ENCODE data around the gene CLDN3. TPM values are rescaled to one million over a fixed set of nuclear protein-coding genes. Genes with fewer than 3 reads are reported as not detected.
A peak's percentile ranks its signal among the peaks of the same experiment; 100 is the strongest.

The CLDN3 gene
- total and polyA plus RNA-seq, 7 experiments from 2014 or later = not detected

GRCh38 chr7:73742338-73742752 lies 27.7 kb downstream of the CLDN3 start:
- DNase-seq = no peak
- Mint-ChIP-seq H3K4me3 (no peak overlapping the region), H3K27me3 (peaks cover 0 to 6% (median 0%) of the 10 kb centered on the region in 5 donors), H3K4me1 (peaks cover 0 to 16% (median 7%) of the 10 kb centered on the region in 7 donors), H3K36me3 (no peaks in the 10 kb centered on the region), H3K9me3 (peaks cover 0 to 1% (median 0%) of the 10 kb centered on the region in 11 donors), H3K27ac (no peak overlapping the region)
- POLR2A ChIA-PET = no interaction called here
- no peak overlapping the region for H3K27ac ChIP-seq (ENCODE audit: low read depth, low read length)
- peaks cover 4 to 10% of the 10 kb centered on the region in 2 donors for H3K4me1 ChIP-seq (ENCODE audit: control insufficient read depth in 2 of 2, insufficient read depth in 2 of 2, low read length in 2 of 2)
- ATAC-seq = no peak
- H3K36me3 ChIP-seq (ENCODE audit: control insufficient read depth in 2 of 3, insufficient read depth in 3 of 3, low read length in 3 of 3) = peaks cover 0 to 5% (median 0%) of the 10 kb centered on the region in 3 experiments
- no peak overlapping the region for H3K4me3 ChIP-seq (ENCODE audit: low read length)
- no peaks in the 10 kb centered on the region for H3K9me3 ChIP-seq (ENCODE audit: control insufficient read depth in 2 of 3, low read length in 3 of 3)
- intact Hi-C loops (cut with micrococcal nuclease) = no loop called here
- CTCF ChIA-PET = no interaction called here
- no peaks in the 10 kb centered on the region for H3K27me3 ChIP-seq (ENCODE audit: control insufficient read depth in 2 of 2, insufficient read depth in 2 of 2, low read length in 2 of 2)

- peaks cover 4 to 10% of the 10 kb centered on the region in 2 donors for H3K4me1 ChIP-seq (ENCODE audit: control insufficient read depth in 2 of 2, insufficient read depth in 2 of 2, low read length in 2 of 2)
- Mint-ChIP-seq H3K4me1 (peaks cover 0 to 17% (median 9%) of the 10 kb centered on the region in 7 donors), H3K36me3 (peaks cover 0 to under 1% (median 0%) of the 10 kb centered on the region in 5 donors), H3K4me3 (no peak overlapping the region), H3K9me3 (peaks cover 0 to 1% (median 0%) of the 10 kb centered on the region in 11 donors), H3K27ac (no peak overlapping the region), H3K27me3 (peaks cover 0 to 6% (median 0%) of the 10 kb centered on the region in 5 donors)
- H3K27ac ChIP-seq (ENCODE audit: low read depth, low read length) = no peak overlapping the region
- ATAC-seq (no peak), DNase-seq (no peak)
- CTCF ChIA-PET = no interaction called here
- no peaks in the 10 kb centered on the region for H3K9me3 ChIP-seq (ENCODE audit: control insufficient read depth in 2 of 3, low read length in 3 of 3)
- no peaks in the 10 kb centered on the region for H3K27me3 ChIP-seq (ENCODE audit: control insufficient read depth in 2 of 2, insufficient read depth in 2 of 2, low read length in 2 of 2)
- no peak overlapping the region for H3K4me3 ChIP-seq (ENCODE audit: low read length)
- POLR2A ChIA-PET = no interaction called here
- H3K36me3 ChIP-seq (ENCODE audit: control insufficient read depth in 2 of 3, insufficient read depth in 3 of 3, low read length in 3 of 3) = peaks cover 0 to 13% (median 0%) of the 10 kb centered on the region in 3 experiments
- intact Hi-C loops (cut with micrococcal nuclease) = no loop called here
Measured at GRCh38 chr7:73741600-73741999, 28.5 kb downstream of the CLDN3 start.

DNA sequence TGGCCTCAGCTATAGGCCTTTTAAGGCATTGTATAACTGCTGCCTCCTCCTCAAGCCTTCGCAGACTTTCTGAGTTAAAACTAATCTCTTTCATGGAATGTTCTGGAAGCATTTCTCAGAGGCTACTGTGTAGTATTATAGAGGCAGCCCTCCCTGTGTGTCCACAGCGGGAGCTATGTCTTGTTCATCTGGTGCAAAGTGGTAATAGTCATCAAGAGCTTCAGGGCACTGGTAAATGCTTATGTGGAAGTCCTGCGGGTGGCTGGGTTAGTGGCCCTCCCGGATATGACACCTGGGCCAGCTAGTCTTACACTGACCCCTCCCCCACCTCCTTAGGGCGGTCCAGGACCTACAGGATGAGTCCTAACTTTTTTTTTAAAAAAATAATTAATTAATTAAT lies 29.3 kb downstream of the CLDN3 start:
- peaks cover 0 to 1% (median 0%) of the 10 kb centered on the region in 11 donors for H3K9me3 Mint-ChIP-seq

DNA sequence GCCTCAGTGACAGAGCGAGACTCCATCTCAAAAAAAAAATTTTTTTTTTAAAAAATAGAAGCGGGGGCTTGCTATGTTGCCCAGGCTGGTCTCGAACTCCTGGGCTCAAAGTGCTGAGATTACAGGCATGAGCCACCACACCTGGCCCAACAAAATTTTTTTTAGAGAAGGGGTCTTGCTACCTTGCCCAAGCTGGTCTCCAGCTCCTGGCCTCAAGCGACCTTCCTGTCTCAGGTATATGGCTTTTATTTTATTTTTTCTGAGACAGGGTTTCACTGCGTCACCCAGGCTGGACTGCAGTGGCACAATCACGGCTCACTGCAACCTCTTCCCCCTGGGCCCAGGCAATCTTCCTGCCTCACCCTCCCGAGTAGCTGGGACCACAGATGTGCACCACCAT lies 29.9 kb downstream of the CLDN3 start:
- Histone ChIP-seq H3K36me3 (ENCODE audit: control insufficient read depth in 2 of 3, insufficient read depth in 3 of 3, low read length in 3 of 3) (peaks cover 0 to 19% (median 0%) of the 10 kb centered on the region in 3 experiments), H3K9me3 (ENCODE audit: control insufficient read depth in 2 of 3, low read length in 3 of 3) (no peaks in the 10 kb centered on the region), H3K4me3 (ENCODE audit: low read length) (no peak overlapping the region), H3K27me3 (ENCODE audit: control insufficient read depth in 2 of 2, insufficient read depth in 2 of 2, low read length in 2 of 2) (no peaks in the 10 kb centered on the region), H3K4me1 (ENCODE audit: control insufficient read depth in 2 of 2, insufficient read depth in 2 of 2, low read length in 2 of 2) (peaks cover 4 to 10% of the 10 kb centered on the region in 2 donors), H3K27ac (ENCODE audit: low read depth, low read length) (no peak overlapping the region)
- Mint-ChIP-seq H3K27me3 (peaks cover 0 to 6% (median 0%) of the 10 kb centered on the region in 5 donors), H3K4me1 (peaks cover 0 to 19% (median 9%) of the 10 kb centered on the region in 7 donors), H3K27ac (peak overlapping the region in 3 of 9 donors; percentile 36 to 73 (median 63)), H3K9me3 (peaks cover 0 to 1% (median 0%) of the 10 kb centered on the region in 11 donors), H3K36me3 (peaks cover 0 to 4% (median 0%) of the 10 kb centered on the region in 5 donors), H3K4me3 (peak overlapping the region in 6 of 10 donors; percentile 24 to 74 (median 36))
- ChIA-PET POLR2A (no interaction called here), CTCF (interaction anchor here (3.0 kb wide), 1 partner anchor 133 kb away, joined by 9 read pairs; no protein-coding TSS in a partner anchor)
- ATAC-seq = no peak
- intact Hi-C loops (cut with micrococcal nuclease) = no loop called here
- no peak for DNase-seq

More for the DNA sequence above, 29.3 kb downstream of the CLDN3 start:
- Histone ChIP-seq H3K27me3 (ENCODE audit: control insufficient read depth in 2 of 2, insufficient read depth in 2 of 2, low read length in 2 of 2) (no peaks in the 10 kb centered on the region), H3K4me3 (ENCODE audit: low read length) (no peak overlapping the region), H3K9me3 (ENCODE audit: control insufficient read depth in 2 of 3, low read length in 3 of 3) (no peaks in the 10 kb centered on the region), H3K27ac (ENCODE audit: low read depth, low read length) (no peak overlapping the region), H3K36me3 (ENCODE audit: control insufficient read depth in 2 of 3, insufficient read depth in 3 of 3, low read length in 3 of 3) (peaks cover 0 to 18% (median 0%) of the 10 kb centered on the region in 3 experiments), H3K4me1 (ENCODE audit: control insufficient read depth in 2 of 2, insufficient read depth in 2 of 2, low read length in 2 of 2) (peaks cover 4 to 10% of the 10 kb centered on the region in 2 donors)
- intact Hi-C loops (cut with micrococcal nuclease) = no loop called here
- Mint-ChIP-seq H3K27ac (peak overlapping the region in 2 of 9 donors; percentile 17 to 63), H3K36me3 (peaks cover 0 to 4% (median 0%) of the 10 kb centered on the region in 5 donors), H3K4me3 (peak overlapping the region in 6 of 10 donors; percentile 24 to 74 (median 36)), H3K27me3 (peaks cover 0 to 6% (median 0%) of the 10 kb centered on the region in 5 donors), H3K4me1 (peaks cover 0 to 17% (median 9%) of the 10 kb centered on the region in 7 donors)
- no peak for ATAC-seq
- POLR2A ChIA-PET = no interaction called here
- no peak for DNase-seq
- CTCF ChIA-PET = interaction anchor here (0.6 kb wide), 1 partner anchor 110 kb away, joined by 7 read pairs; no protein-coding TSS in a partner anchor

DNA sequence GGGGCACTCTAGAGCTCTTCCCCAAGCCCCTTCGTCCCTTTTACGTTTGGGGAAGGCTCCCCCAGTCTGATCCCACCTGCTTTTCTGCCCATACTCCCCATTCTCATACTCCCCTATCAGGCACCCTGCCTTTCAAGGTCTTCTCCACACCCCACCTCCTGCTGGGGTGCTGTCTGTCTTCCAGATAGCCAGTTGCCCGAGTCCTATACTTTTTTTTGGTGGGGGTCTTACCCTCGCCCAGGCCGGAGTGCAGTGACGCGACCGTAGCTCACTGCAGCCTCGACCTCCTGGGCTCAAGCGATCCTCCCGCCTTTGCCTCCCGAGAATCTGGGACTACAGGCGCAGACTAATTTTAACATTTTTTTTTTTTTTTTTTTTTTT lies 30.7 kb downstream of the CLDN3 start:
- no peaks in the 10 kb centered on the region for H3K27me3 ChIP-seq (ENCODE audit: control insufficient read depth in 2 of 2, insufficient read depth in 2 of 2, low read length in 2 of 2)
- H3K4me3 ChIP-seq (ENCODE audit: low read length) = peak overlapping the region; percentile 72
- ChIA-PET CTCF (interaction anchor here (3.0 kb wide), 1 partner anchor 132 kb away, joined by 9 read pairs; no protein-coding TSS in a partner anchor), POLR2A (interaction anchor here (0.9 to 2.1 kb wide), 9 partner anchors 20 to 2000 kb away, joined by 3 to 8 read pairs (median 4); partner anchors contain the start of genes BUD23, HIP1, METTL27 and STX1A)
- peaks cover 0 to 19% (median 0%) of the 10 kb centered on the region in 3 experiments for H3K36me3 ChIP-seq (ENCODE audit: control insufficient read depth in 2 of 3, insufficient read depth in 3 of 3, low read length in 3 of 3)
- H3K36me3 Mint-ChIP-seq = peaks cover 0 to 4% (median 0%) of the 10 kb centered on the region in 5 donors
- H3K4me1 ChIP-seq (ENCODE audit: control insufficient read depth in 2 of 2, insufficient read depth in 2 of 2, low read length in 2 of 2) = peaks cover 4 to 18% of the 10 kb centered on the region in 2 donors
- peak overlapping the region; percentile 79 to 96 (median 93) for H3K27ac Mint-ChIP-seq
- ATAC-seq (no peak), DNase-seq (no peak)
- intact Hi-C loops (cut with micrococcal nuclease) = loop anchor here (1.0 to 10.0 kb wide), 9 partner anchors 116 to 915 kb away; partner anchors contain the start of genes LIMK1 (in 2 of the 2), TYW1B (in 2 of the 2), FZD9 (in 1 of the 2) and GTF2I (in 1 of the 2)
- H3K4me3 Mint-ChIP-seq = peak overlapping the region; percentile 83 to 94 (median 91)
- peaks cover 5 to 22% (median 16%) of the 10 kb centered on the region in 7 donors for H3K4me1 Mint-ChIP-seq
- peaks cover 0 to 1% (median 0%) of the 10 kb centered on the region in 11 donors for H3K9me3 Mint-ChIP-seq
- peaks cover 0 to 6% (median 0%) of the 10 kb centered on the region in 5 donors for H3K27me3 Mint-ChIP-seq
- no peaks in the 10 kb centered on the region for H3K9me3 ChIP-seq (ENCODE audit: control insufficient read depth in 2 of 3, low read length in 3 of 3)
- peak overlapping the region; percentile 89 for H3K27ac ChIP-seq (ENCODE audit: low read depth, low read length)

DNA sequence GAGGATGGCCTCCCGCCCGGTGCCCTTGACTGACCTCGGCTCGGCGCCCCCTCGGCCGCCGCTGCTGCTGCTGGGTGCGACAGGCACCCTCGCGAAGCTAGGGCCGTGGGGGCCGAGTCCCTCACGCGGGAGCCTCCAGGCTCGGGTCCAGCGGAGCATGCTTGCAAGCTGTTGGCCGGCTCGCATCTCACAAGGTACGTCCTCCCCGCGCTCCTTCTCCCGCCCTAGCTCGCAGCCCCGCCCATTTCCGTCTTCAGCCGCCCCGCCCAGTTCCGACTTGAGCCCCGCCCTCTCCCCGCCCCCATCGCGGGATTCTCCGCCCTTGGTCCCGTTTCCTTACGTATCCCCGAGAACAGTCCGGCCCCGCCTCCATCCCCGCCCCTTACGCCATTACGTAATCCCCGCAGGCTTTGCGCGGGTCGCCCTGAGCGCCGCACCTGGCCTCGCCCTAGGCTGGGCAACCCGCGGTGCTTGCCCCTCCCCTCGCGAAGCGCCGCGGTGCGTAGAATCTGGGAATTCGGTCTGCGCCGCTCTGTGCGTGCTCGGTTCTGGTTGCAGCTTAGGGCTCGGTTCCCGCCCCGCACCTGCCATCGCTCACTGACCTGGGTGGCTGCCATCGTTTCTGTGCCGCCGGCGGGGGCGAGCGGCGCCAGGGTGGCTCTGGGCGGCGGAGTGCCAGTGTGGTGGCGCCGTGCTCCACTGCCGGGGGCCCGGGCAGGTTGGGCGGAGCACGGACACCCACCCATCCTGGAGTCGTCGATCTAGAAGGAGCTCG lies 31.3 kb downstream of the CLDN3 start, which contains the start of gene ABHD11:
Gene ABHD11, minus strand, starts transcription at position 191 of the 775 bp plus-strand sequence. Its CDS starts 32 bp downstream, at position 159.
- Histone ChIP-seq H3K4me3 (ENCODE audit: low read length) (peak within 1 kb of the TSS; percentile 84), H3K27me3 (ENCODE audit: control insufficient read depth in 2 of 2, insufficient read depth in 2 of 2, low read length in 2 of 2) (no peaks in the 10 kb centered on the region), H3K27ac (ENCODE audit: low read depth, low read length) (peak within 1 kb of the TSS; percentile 89), H3K36me3 (ENCODE audit: control insufficient read depth in 2 of 3, insufficient read depth in 3 of 3, low read length in 3 of 3) (peaks cover 0 to 19% (median 0%) of the 10 kb centered on the region in 3 experiments), H3K9me3 (ENCODE audit: control insufficient read depth in 2 of 3, low read length in 3 of 3) (no peaks in the 10 kb centered on the region), H3K4me1 (ENCODE audit: control insufficient read depth in 2 of 2, insufficient read depth in 2 of 2, low read length in 2 of 2) (peaks cover 4 to 18% of the 10 kb centered on the region in 2 donors)
- peak; percentile 95 to 99 (median 97) for DNase-seq
- ATAC-seq = peak; percentile 95
- CTCF ChIA-PET = interaction anchor here (0.7 to 3.0 kb wide), 3 partner anchors 13 to 135 kb away, joined by 3 to 9 read pairs (median 5); no protein-coding TSS in a partner anchor
- H3K4me1 Mint-ChIP-seq = peaks cover 5 to 23% (median 16%) of the 10 kb centered on the region in 7 donors
- intact Hi-C loops (cut with micrococcal nuclease) = loop anchor here (1.0 to 10.0 kb wide), 17 partner anchors 19 to 916 kb away; partner anchors contain the start of genes BAZ1B (in 2 of the 2), BCL7B (in 2 of the 2), BUD23 (in 2 of the 2) and DNAJC30 (in 2 of the 2)
- peaks cover 0 to 1% (median 0%) of the 10 kb centered on the region in 11 donors for H3K9me3 Mint-ChIP-seq
- POLR2A ChIA-PET = interaction anchor here (0.9 to 2.1 kb wide), 10 partner anchors 19 to 2000 kb away, joined by 3 to 8 read pairs (median 4); partner anchors contain the start of genes BAZ1B, BUD23, HIP1 and METTL27
- H3K27me3 Mint-ChIP-seq = peaks cover 0 to 6% (median 0%) of the 10 kb centered on the region in 5 donors
- peak within 1 kb of the TSS; percentile 83 to 94 (median 91) for H3K4me3 Mint-ChIP-seq
- peak within 1 kb of the TSS; percentile 79 to 96 (median 93) for H3K27ac Mint-ChIP-seq
- H3K36me3 Mint-ChIP-seq = peaks cover 0 to 4% (median 0%) of the 10 kb centered on the region in 5 donors

All from naive thymus-derived CD4-positive, alpha-beta T cell (primary cell).